PFSK-1 (cell line): ENCODE data around the gene GFI1.

Experiments used
- POLR2AphosphoS5 ChIP-seq: IDR thresholded peaks from 2 replicates; pipeline ENCODE4 v1.6.1; 2012; ENCODE audit warnings: low read depth, mild to moderate bottlenecking, control low read depth, low read length, moderate library complexity
- SIN3A ChIP-seq: IDR thresholded peaks from 2 replicates; pipeline ENCODE4 v1.6.1; 2012; ENCODE audit warnings: mild to moderate bottlenecking, low read length, moderate library complexity, borderline replicate concordance; ENCODE audit not compliant: insufficient read depth
- TAF1 ChIP-seq: IDR thresholded peaks from 2 replicates; pipeline ENCODE4 v1.6.1; 2012; ENCODE audit warnings: low read length, control low read depth, borderline replicate concordance; ENCODE audit not compliant: insufficient read depth
- TF ChIP-seq, protein P1 (sequence below), 2 experiments: IDR thresholded peaks; 2 replicates each; pipeline versions ENCODE4 v1.6.1 to v1.8.0; 2011 to 2012; ENCODE audit warnings: low read depth in 2 of 2, low read length in 2 of 2, control low read depth in 1 of 2, inconsistent platforms in 1 of 2, mild to moderate bottlenecking in 1 of 2, moderate library complexity in 1 of 2; ENCODE audit not compliant: insufficient read depth in 1 of 2

DNA sequence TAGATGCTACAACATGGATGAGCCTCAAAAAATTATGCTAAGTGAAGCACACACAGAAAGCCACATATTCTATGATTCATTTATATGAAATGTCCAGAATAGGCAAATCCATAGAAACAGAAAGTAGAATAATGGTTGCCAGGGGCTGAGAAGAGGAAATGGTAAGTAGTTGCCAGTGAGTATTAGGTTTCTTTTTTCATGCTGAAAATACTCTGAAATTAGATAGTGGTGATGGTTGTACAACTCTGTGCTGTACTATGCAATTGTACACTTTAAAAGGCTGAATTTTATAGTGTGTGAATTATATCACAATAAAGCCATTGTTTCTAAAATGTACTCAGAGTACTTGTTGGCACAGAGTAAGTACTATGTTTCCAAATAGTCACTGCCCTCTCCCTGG, 15.5 kb upstream of the GFI1 start:
- TF ChIP-seq POLR2AphosphoS5 (no peak), SIN3A (no peak), TAF1 (no peak)
- TF ChIP-seq, protein P1, sequence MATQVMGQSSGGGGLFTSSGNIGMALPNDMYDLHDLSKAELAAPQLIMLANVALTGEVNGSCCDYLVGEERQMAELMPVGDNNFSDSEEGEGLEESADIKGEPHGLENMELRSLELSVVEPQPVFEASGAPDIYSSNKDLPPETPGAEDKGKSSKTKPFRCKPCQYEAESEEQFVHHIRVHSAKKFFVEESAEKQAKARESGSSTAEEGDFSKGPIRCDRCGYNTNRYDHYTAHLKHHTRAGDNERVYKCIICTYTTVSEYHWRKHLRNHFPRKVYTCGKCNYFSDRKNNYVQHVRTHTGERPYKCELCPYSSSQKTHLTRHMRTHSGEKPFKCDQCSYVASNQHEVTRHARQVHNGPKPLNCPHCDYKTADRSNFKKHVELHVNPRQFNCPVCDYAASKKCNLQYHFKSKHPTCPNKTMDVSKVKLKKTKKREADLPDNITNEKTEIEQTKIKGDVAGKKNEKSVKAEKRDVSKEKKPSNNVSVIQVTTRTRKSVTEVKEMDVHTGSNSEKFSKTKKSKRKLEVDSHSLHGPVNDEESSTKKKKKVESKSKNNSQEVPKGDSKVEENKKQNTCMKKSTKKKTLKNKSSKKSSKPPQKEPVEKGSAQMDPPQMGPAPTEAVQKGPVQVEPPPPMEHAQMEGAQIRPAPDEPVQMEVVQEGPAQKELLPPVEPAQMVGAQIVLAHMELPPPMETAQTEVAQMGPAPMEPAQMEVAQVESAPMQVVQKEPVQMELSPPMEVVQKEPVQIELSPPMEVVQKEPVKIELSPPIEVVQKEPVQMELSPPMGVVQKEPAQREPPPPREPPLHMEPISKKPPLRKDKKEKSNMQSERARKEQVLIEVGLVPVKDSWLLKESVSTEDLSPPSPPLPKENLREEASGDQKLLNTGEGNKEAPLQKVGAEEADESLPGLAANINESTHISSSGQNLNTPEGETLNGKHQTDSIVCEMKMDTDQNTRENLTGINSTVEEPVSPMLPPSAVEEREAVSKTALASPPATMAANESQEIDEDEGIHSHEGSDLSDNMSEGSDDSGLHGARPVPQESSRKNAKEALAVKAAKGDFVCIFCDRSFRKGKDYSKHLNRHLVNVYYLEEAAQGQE (IDR thresholded peaks at IDR 0.05; ENCODE audit: insufficient read depth in 1 of 2, low read depth in 2 of 2, low read length in 2 of 2) = no peak
